BJ (cell line): ENCODE data around the gene CFHR1. TPM values are rescaled to one million over a fixed set of nuclear protein-coding genes. Genes with fewer than 3 reads are reported as not detected.
A peak's percentile ranks its signal among the peaks of the same experiment; 100 is the strongest.

Experiments used
- CTCF ChIA-PET: fragments of 350-600 bp; formaldehyde crosslinking; extraction: SDS; loops from one replicate; lab custom pipeline; 2021; ENCODE audit warnings: antibody characterized with exemption, inconsistent platforms; lab: Yijun Ruan, JAX
- POLR2A ChIA-PET: fragments of 300-600 bp; sonication (Branson Sonifier 250); formaldehyde crosslinking; extraction: SDS; loops from one replicate; lab custom pipeline; 2021; ENCODE audit warnings: antibody characterized with exemption; lab: Charles Lee
- DNase-seq: peaks from one replicate; pipeline ENCODE4 v3.0.0-alpha.2; 2011; ENCODE audit warnings: low read depth
- H3K27me3 ChIP-seq: 2 replicates; pipeline ENCODE4 v1.6.0; 2011; ENCODE audit warnings: low read length; ENCODE audit not compliant: control insufficient read depth, insufficient read depth
- H3K36me3 ChIP-seq: 2 replicates; pipeline ENCODE4 v1.5.1; 2011; ENCODE audit warnings: low read length; ENCODE audit not compliant: control insufficient read depth, insufficient read depth
- H3K4me3 ChIP-seq: 2 replicates; pipeline ENCODE4 v1.5.1; 2011; ENCODE audit warnings: low read depth, mild to moderate bottlenecking, control low read depth, low read length
- CTCF ChIP-seq: IDR thresholded peaks from 2 replicates; pipeline ENCODE4 v1.5.1; 2011; ENCODE audit warnings: low read depth, mild to moderate bottlenecking, control low read depth, inconsistent platforms, low read length, moderate library complexity; ENCODE audit not compliant: insufficient read depth
- polyA plus RNA-seq: library from polyadenylated mRNA; depleted of rRNA; stranded (reverse); fragments of >200 nt; gene quantifications from 2 replicates; pipeline ENCODE4 v1.2.3, GENCODE V29; 2011; rRNA removed

The CFHR1 gene
- polyA plus RNA-seq, 1 experiment, result 0.26 TPM

GRCh38 chr1:196877964-196878363, 58.4 kb downstream of the CFHR1 start:
- Histone ChIP-seq H3K4me3 (peak overlapping the region; percentile 27), H3K27me3 (no peaks in the 10 kb centered on the region), H3K36me3 (no peaks in the 10 kb centered on the region)
- no peak for DNase-seq
- no peak for TF ChIP-seq CTCF
- CTCF ChIA-PET, result interaction anchor here (0.7 kb wide), 1 partner anchor 10 kb away, joined by 3 read pairs; the partner anchor contains the start of gene CFHR4
- POLR2A ChIA-PET, result no interaction called here

Other genes starting within 250 kb of the CFHR1 start
- gene KCNT2, start 211.3 kb upstream of the CFHR1 start, polyA plus RNA-seq, result 0.66 and 1.4 TPM in 2 replicates
- 13.6 and 30.0 TPM in 2 replicates for gene CFH, start 167.7 kb upstream of the CFHR1 start, polyA plus RNA-seq
- gene CFHR3, start 44.9 kb upstream of the CFHR1 start, polyA plus RNA-seq, result not detected in 2 replicates
- not detected in 2 replicates for gene CFHR4, start 68.3 kb downstream of the CFHR1 start, polyA plus RNA-seq
- not detected in 2 replicates for gene CFHR2, start 124.0 kb downstream of the CFHR1 start, polyA plus RNA-seq
- gene CFHR5, start 157.8 kb downstream of the CFHR1 start, polyA plus RNA-seq, result not detected in 2 replicates
- gene F13B, start 247.5 kb downstream of the CFHR1 start, polyA plus RNA-seq, result not detected in 2 replicates